ENCODE measurements around the gene TFDP2.
A peak's percentile ranks its signal among the peaks of the same experiment; 100 is the strongest.
"Not testable (repeated sequence)": the region's sequence is repeated elsewhere in the genome, so short reads cannot be mapped to it uniquely, and the experiment has no call there.

Gene TFDP2

GRCh38 chr3:141915016-141915415 is 234.3 kb downstream of the TFDP2 start:
- no peak for DNase-seq

- no peak for DNase-seq
Measured at GRCh38 chr3:141914311-141914710, 235.0 kb downstream of the TFDP2 start.

- peak in 3 of 5 experiments; percentile 13 to 84 (median 30) for DNase-seq
Measured at GRCh38 chr3:141913150-141913811, 236.1 kb downstream of the TFDP2 start.

GRCh38 chr3:141909986-141910385 is 239.4 kb downstream of the TFDP2 start:
- not testable (repeated sequence) for DNase-seq

- DNase-seq: no peak
Measured at GRCh38 chr3:141909408-141909807, 239.9 kb downstream of the TFDP2 start.

- DNase-seq: no peak
Measured at GRCh38 chr3:141905129-141905528, 244.2 kb downstream of the TFDP2 start.

GRCh38 chr3:141904203-141904602 is 245.1 kb downstream of the TFDP2 start:
- DNase-seq: peak in 1 of 5 experiments; percentile 51

- no peak for DNase-seq
Measured at GRCh38 chr3:141901914-141902313, 247.4 kb downstream of the TFDP2 start.

GRCh38 chr3:141900343-141900742 is 249.0 kb downstream of the TFDP2 start:
- no peak for DNase-seq

- no peak for DNase-seq
Measured at GRCh38 chr3:141898908-141899307, 250.4 kb downstream of the TFDP2 start.

- DNase-seq: no peak
Measured at GRCh38 chr3:141895731-141896130, 253.6 kb downstream of the TFDP2 start.

- no peak for DNase-seq
Measured at GRCh38 chr3:141894524-141895176, 254.7 kb downstream of the TFDP2 start.

All from T-helper 2 cell (primary cell).